ENCODE data around the gene SZT2.

- no peak for TF ChIP-seq CTCF (IDR thresholded peaks at IDR 0.05 in 8 of 11, conservative IDR thresholded peaks at IDR 0.05 in 3 of 11)
- TF ChIP-seq POLR2AphosphoS5 (IDR thresholded peaks at IDR 0.05): no peak
These were observed 8.5 kb downstream of the SZT2 start for GRCh38 chr1:43398227-43398626.

Data from spleen (tissue), 7 donors.